ENCODE measurements around the gene IGF1R.

The IGF1R gene

DNA sequence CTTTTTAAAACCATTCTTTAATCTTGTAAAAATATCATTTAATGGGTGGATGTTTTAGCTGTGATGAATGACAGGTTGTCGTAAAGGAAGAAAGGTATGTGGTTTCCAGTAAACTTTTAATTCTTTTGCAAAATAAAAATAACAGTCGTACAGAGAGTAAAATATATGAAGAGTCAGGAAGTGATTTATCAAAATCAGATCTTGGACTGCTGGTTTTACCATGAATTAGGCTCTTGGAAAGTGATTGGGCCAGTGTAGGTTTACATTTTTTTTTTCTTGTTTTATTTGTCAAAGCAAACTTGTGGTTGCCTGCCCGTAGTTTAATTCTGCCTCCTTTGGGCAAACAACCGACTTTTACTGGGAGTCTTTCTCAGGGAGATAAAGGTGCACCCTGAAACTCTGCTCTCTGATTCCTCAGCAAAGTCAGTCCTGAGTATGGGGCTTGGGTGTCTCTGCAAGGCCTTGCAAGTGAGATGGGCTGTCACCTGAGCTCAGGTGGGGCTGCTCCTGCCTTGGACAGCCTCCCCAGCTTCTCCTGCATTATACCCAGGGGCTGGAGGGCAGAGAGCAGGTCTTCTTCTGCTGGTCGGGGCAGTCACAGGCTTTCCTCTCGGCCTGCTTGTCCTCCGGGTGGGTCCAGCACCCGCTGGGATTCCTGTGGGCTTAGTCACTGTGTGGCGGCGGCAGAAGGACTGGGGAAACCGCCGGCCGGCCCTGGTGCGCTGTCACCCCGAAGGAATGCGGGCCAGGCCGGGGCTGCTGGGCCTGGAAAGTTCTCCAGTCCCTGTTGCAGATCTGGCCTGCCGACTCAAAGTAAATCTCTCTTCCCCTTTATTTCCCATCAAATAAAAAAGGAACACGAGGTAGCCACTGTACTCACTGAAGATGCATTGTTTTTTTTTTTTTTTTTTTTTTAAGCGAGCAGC is 79.0 kb downstream of the IGF1R start:
- no peak for DNase-seq

DNA sequence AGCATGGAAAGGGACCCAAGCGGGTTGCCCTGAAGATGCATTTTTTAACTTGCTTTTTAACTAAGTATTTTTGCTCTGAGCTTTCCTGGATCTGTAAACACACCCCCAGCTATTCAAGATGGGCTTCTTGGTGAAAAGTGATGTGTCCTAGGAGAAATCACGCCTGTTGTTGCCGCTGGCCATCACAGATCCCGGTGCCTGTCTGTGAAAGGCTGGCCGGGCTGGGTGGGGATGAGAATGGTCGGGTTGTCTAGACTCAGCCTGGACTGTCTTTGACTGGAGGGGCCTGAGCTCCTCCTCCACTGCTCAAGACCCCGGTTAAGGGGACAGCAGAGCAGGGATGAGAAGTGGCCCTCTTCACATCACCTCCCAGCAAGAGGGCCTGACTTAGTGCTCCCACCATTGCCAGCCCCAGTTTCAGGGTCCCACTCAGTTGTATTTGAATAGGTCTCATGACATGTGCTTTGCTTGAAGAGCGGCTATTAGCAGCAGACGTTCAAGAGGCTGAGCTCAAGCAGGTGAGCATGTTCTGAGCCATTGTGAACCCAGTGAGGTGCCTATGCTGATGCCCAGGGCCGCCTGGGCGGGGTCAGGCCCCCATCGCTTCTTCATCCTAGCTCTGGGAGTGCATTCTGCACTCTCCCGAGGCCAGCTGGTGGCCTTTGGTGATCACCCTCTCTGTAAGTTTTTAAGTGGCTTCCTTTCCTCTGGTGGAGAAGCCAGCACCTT is 79.9 kb downstream of the IGF1R start:
- DNase-seq: no peak

DNA sequence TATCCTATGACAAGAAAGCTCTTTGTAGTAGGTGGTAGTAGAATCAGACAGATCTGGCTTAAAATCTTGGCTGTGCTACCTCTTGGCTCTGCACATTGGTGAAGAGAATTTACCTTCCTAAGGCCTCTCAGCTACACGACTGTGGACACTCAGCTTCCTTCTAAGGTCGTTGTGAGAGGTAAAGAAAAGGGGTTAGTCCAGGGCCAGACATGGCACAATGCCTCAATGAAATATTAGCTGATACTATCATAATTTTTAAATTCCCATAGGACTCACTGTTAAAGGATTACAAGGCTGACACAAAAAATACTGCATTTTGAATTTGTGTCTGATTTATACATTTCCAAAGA is 80.4 kb downstream of the IGF1R start:
- no peak for DNase-seq

DNA sequence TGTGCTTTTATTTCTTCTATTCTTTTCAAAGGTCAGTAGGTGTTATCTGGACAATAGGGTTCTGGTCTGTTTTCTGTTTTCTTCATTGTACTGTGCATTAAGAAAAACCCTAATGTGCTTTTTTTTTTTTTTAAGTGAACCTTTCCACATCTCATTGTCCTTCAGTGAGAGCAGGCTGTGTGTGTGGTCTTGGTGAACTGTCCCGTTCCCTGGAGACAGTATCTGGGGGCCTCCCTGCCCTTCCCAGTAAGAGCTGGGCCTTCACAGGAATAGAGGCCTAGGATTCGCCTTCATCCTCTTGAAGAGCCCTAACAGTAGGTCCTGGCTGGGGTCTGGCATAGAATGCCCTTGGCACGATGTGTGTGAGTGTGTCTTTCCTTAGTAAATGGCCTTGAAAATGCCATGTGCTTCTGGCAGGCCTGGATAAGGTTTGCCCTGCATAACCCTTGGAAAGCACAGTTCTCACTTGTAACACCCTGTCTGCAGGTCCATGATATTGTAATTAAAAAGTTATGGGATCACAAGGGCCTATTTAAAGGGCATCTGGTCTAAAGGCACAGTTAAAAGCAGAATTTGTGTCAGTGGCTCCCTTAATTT is 81.2 kb downstream of the IGF1R start:
- no peak for DNase-seq

DNA sequence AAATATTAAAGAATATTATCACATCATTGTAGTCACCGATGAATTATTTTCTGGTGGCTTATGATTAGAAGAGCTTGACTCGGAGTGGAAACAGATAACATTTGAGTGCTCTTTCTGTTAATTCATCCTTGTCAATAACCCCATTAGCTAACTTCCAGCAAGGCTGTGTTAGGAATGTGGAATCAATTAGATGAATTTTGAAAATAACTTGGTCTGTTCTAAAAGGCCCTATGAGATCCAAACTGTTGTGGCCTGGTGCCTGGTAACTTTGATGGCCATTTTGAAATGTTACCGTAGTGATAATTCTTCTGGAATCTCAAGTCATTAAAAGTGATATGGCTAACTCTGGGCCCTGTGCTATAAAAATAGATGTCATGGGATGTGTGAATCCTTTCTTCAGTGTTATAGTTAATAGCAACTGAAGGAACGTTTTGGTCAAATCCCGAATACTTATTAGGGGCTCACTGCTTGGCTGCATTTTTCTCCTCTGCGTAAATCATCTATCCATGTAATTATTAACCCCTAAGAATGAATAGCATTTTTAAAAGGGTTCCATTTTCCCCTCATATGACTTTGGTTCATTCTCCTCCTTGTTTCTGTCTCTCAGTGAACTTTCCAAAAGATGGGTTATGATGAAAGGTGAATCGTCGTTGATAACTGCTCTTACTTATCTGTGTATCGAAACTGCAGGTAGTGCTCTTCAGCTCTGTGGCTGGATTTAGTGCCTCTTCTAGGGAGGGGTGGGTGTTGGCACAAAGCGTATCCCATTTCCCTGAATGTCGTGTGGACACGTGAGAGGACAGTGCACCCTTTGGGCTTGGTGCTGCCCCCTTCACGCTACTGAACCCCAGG is 82.7 kb downstream of the IGF1R start:
- DNase-seq: no peak

DNA sequence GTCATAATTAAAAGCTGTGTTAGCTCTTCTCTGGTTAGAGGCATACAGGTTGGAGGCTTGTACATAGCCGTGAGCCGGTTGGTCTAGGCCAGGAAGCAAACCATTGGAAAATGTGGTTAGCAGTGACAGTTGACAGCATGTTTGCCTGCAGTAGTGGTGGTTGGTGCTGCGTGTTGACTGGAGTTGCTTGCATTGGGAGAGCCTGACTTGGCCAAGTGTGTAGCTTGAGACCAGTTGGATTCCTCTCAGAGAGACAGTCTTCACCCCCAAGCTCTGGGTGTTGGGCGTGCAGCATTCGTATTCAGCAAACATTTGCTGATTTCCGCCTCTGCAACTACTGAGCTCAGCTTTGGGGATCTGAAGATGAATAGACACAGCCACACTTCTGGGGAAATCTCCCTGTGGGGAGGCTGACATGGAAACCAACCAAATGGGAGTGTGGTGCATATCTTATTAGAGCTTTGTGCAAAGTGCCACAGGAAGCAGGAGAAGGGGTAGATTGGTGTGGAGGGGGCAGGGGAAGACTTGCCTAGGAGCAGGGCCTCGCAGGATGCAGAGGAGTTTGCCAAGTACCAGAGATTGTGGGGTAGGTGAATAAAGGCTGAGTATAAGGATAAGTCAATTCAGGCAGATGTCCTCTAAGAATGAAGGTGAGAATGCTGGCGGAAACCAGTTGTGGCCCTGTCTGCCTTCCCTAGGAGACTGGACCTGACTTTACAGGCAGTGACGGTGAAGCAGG is 83.5 kb downstream of the IGF1R start:
- DNase-seq: no peak

DNA sequence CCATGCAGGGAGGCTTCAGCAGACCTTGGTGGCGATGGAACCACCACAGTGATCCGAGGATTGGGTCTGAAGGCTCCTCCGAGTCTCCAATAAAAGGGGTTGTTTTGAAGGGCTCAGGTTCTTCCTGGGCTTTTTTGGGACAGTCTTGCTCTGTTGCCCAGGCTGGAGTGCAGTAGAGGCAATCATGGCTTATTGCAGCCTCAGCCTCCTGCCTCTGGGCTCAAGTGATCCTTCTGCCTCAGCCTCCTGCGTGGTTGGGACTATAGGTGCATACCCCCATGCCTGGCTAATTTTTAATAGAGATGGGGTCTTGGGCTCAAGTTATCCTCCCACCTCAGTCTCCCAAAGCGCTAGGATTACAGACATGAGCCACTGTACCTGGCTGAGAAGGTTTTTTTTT is 84.8 kb downstream of the IGF1R start:
- no peak for DNase-seq

DNA sequence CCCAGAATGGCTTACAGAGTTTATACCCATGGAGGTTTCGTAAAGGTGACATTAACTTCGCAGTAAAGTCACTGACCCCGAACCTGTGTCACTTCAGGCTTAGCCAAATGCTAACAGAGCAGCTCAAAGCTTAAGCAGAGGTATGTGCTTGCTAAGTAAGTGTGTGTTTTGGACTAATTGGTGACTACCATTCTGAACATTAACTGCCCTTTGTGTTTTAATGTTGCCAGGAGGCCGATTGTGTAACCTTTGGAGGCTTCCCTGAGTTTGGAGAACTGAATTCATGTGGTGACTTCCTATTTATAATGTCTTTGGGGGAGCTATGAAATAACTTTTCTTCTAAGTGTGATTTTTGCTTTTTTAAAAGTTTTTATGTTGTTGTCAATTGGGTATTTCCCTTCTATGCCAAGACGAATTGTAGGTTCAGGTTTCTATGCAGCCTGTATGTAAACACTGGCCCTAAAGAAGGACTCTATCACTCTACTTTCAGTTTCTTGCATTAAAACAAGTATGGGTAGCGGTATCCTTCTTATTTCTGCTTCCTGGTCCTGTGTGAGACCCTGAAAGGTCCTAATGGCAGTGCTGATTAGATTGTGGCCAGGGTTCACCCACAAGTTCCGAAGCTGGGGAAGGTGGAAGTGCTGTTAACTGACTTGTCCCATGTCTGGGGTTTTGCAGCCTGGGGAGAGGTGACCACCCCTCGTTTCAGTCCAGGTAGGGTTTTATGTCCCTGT is 86.3 kb downstream of the IGF1R start:
- DNase-seq: no peak

DNA sequence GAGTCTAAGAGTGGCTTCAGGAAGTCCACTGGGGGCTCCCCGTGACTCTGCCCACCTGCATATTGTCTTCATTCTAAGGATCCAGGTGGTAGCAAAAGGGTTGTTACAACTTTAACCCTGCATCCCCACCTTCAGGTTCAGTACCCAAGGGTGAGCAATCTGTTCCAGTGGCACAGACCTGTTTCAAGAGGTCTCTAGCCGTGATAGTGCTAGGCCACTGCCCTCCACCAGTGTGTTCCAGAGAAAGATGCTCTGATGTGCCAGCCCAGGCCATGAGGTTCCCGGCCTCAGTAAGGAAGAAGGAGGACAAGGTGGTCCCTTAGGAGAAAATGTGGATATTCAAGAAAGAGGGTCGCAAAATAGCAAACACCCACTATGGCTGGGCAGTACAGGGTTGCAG is 87.0 kb downstream of the IGF1R start:
- DNase-seq: no peak

DNA sequence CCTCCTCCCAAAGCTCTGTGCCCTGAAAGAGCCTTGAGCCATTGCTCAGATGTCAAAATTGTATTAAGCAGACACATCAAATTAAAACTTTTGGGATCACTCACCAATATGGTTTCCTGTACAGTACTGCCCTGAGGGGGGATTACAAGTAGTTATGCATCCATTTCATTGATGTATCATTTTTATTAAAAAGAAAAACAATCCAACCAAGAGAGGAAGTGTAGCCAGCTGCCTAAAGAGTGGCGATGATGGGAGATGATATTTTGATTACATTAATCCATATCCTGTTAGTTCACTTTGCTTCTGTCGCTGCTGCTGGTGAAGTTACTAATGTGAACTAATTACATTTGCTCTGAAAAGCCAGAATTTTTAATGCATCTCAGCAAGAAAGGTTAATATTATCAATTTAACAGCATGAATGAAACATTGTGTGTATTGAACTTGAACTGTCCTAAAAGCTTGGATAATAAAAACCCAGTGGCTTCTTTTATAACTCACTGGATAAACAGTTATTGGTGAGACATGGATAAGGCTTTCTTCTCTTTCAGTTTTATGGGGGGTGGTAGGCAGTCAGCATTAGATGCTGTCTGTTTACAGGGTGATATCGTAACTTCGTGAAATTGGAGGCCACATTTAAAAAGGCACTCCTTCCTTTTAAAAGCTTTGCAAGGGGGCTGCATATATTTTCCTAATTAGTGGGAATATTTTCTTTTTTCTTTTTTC is 87.7 kb downstream of the IGF1R start:
- DNase-seq: no peak

DNA sequence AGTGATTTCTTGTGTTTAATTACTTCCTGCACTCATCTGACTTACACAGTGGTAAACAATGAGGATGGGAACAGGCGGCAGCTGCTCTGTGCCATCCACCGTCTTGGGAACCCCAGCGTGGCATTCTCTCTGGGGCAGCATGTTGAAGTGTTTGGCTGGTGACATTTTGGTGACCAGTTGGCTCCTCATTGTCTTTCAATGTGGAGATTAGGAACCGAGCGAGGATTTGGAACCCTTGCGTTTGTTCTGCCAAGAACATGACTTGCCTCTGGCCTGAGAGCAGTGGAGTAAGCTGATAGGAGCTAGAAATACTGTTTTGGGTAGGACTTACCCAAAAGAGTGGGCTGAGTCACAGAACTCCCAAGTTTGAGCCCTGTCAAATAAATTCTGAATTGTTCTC is 88.8 kb downstream of the IGF1R start:
- DNase-seq: no peak

DNA sequence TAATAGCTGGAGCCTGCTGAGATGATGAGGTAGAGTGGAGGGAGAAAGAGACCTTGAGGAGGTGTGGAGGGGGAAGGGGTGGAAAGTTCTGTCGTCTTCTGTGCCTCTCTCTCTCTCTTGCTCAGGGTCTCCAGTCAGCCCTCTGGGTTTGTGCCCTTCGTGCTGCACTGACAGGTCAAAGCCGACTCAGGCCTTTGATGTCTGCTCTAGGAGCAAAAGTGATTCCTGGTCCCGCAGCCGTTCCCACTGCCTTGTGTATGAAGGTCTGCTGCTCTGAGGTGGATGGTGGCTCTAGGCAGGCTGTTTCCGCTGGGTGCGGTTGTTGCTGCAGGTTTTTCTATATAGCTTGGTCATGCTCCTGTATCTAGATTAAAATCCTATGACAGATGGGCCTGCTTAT is 89.4 kb downstream of the IGF1R start:
- no peak for DNase-seq

DNA sequence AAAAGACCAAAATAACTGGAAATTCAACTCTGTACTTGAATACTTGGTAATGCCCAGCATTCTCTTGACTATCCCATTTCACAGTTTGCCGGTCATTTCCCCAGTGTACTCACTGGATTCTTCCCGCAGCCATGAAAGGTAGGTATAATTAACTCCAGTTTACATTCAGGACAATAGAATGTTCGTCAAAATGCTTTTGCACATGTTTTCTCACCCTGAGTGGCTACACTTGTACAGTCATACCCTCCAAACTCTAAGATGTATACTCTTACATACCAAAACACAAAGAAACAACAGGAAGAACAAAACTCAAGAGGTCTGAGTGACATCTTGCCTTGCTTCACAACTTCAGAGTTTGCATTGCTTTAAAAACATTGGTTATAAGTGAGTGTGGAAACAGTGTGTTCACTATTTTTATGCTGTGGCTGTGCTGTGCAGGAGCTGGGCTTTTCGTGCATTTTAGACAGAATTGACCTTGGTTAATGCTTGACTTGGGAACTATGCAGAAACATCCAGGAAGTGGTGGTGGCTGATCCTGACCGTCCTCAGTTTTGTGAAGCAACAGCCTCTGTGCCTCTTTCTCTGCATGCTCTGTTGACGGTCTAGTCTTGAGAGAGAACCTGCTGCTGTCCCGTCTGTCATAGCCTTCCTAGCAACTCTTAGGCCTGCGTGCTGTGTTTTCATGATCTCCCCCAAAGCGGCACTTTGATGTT is 90.5 kb downstream of the IGF1R start:
- peak in 1 of 5 donors; percentile 10 for DNase-seq

DNA sequence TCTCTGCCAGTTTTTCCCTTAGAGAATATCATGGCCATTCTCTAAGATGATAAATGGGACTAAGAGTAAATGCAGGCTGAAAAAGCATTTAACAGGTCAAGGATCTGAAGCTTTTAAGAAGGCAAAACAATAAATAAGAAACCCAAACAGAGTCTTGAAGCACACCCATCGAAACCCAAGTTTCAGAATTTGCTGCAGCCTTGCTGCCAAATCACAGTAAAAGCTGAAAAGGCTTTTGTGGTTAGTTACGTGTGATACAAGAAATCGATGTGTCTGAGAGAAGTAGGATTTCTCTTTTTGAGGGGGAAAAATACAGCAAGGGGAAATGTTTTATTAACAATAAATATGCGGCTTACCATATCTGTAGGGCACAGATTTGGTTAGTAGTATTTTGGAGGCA is 92.0 kb downstream of the IGF1R start:
- DNase-seq: no peak

DNA sequence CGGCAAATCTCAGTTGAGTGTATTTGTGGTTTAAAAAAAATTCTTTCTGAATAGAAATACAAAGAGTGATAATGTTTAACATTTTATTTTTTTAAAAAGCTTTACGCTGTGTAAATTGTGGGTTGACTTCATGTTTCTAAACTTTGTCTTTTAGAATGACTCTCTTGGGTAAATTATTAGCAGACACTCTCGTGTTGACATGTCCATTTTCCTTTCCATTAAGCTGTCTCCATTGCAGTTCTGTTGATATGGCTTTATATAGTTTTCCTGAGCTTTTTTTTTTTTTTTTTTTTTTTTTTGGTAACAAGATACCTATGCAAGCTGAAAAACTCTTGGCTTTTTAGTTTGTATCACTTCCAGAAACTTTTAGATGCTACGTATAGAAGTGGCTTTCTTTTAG is 92.6 kb downstream of the IGF1R start:
- no peak for DNase-seq

DNA sequence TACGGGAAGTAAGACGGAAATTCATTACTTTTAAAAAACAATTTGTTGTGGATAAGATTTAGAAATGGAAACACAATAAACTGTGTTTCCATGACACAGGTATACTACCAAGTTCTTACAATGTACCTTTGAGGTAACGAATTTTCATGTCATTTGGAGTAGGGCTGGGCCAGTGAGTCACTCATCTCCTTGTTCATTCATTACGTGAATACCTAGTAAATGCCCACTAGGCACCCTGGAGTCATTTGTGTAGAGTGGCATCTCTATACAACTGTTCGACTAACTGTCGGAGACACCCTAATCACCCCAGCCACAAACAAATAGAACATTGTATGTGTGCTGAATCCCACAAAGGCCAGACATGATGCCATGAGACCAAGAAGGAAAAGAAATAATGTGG is 94.8 kb downstream of the IGF1R start:
- no peak for DNase-seq

DNA sequence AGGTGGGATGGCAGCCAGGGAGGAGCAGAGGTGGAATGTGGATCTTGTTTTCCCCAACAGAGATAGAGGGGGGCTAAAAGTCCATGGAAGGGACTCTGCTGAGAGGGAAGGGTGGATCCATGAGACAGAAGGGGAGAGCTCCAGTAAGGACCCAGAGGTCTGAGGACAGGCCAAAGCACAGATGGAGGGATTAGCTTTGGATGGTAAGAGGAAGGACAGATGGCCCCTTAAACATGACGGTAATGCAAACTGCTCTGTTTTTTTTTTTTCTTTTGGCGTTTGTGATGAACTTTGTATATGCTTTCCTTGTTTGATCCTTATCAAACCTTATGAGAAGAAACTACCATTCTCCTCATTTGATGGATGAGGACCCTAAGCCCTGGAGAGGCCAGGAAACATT is 96.2 kb downstream of the IGF1R start:
- DNase-seq: no peak

DNA sequence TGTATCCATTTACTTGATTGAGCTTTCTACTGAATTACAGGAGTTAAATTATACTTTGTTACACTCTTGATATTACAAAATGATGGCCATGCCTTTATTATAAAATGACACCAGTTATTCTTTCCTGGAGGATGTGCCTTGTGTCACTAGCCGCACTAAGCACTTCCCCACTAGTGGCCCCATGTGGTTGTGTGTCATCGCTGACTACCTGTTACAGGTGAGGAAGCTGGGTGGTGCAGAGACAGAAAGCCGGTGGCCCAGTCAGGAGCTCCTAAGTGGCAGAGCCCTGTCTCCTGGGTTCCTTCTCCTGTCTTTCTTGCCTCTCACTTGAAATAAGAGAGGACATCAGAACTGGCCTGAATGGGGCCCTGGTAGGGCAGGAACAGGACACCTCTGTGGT is 96.8 kb downstream of the IGF1R start:
- DNase-seq: no peak

DNA sequence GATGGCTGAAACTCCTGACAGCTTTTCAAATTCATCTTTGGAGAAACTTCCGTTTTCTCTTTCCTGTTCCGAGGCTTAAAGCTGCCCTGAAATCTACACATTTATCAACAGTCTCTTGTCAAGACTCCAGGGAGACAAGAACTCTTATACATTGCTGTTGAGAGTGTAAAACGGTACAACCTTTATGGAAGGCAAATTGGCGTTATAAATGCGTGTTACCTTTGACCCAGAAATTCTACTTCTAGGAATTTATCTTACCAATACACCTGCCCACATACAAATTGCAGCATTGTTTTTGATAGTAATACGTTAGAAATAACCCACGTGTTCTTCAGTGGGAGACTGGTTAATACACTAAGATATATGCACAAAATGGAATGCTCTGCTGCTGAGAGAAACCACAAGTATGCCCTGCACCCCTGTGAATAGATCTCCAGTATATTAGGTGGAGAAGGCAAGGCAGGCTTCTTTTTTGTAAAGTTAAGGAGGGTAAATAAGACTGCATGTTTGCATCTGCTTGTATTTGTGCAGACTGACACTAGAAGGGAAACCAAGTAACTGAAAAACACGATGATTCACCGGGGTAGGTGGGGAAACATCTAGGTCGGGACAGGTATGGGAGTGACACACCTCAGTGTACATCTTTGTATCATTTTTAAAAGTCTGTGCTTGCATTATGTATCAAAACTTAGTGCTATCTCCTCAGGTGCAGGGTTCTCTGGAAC is 97.5 kb downstream of the IGF1R start:
- DNase-seq: no peak

Measured in T-helper 1 cell (primary cell).